Bone marrow (tissue), 2 donors: ENCODE data around the gene CA6.
"Not testable (repeated sequence)": the region's sequence is repeated elsewhere in the genome, so short reads cannot be mapped to it uniquely, and the experiment has no call there.

Source experiments
- DNase-seq, 2 donors: peaks; one replicate each; lab custom pipeline; 2025; lab: John Stamatoyannopoulos, UW

Gene CA6

GRCh38 chr1:9004700-9005394, 59.2 kb downstream of the CA6 start:
- peak; percentile 47 to 73 for DNase-seq

- no peak for DNase-seq
Observed at GRCh38 chr1:9005395-9005708, 59.7 kb downstream of the CA6 start.

GRCh38 chr1:9006956-9007615, 61.4 kb downstream of the CA6 start:
- DNase-seq: no peak

GRCh38 chr1:9008236-9008635, 62.6 kb downstream of the CA6 start:
- no peak for DNase-seq

GRCh38 chr1:9009438-9010370, 64.0 kb downstream of the CA6 start:
- DNase-seq: peak in 1 of 2 donors; percentile 19

- DNase-seq: no peak
Observed at GRCh38 chr1:9010781-9011323, 65.2 kb downstream of the CA6 start.

- no peak for DNase-seq
Observed at GRCh38 chr1:9013819-9014218, 68.2 kb downstream of the CA6 start.

GRCh38 chr1:9014475-9015375, 69.1 kb downstream of the CA6 start:
- DNase-seq: no peak

- no peak for DNase-seq
Observed at GRCh38 chr1:9016455-9016854, 70.8 kb downstream of the CA6 start.

- DNase-seq: no peak
Observed at GRCh38 chr1:9018333-9018732, 72.7 kb downstream of the CA6 start.

GRCh38 chr1:9019896-9020295, 74.2 kb downstream of the CA6 start:
- DNase-seq: no peak

GRCh38 chr1:9020305-9020704, 74.6 kb downstream of the CA6 start:
- no peak for DNase-seq

GRCh38 chr1:9022026-9022738, 76.5 kb downstream of the CA6 start:
- DNase-seq: not testable (repeated sequence)

- DNase-seq: no peak
Observed at GRCh38 chr1:9022773-9023172, 77.1 kb downstream of the CA6 start.
